Psoas muscle (tissue), 8 donors: ENCODE data around the gene CD4. TPM values are rescaled to one million over a fixed set of nuclear protein-coding genes. Genes with fewer than 3 reads are reported as not detected.

ENCODE experiments used
- ATAC-seq, 4 donors: fragments of 200-7000 bp; cut with Tn5 transposase; one replicate each; pipeline ENCODE4 v1.9.1; 2020; ENCODE audit warnings: moderate library complexity in 3 of 4, mild to moderate bottlenecking in 2 of 4
- DNase-seq, 2 donors: peaks; one replicate each; pipeline ENCODE4 v3.0.0-alpha.2; 2020
- H3K27ac ChIP-seq: fragments of 200-600 bp; one replicate; pipeline ENCODE4 v1.8.0; 2022
- H3K27me3 ChIP-seq, 3 donors: fragments of 200-600 bp in 1 of 3; one replicate each; pipeline versions ENCODE4 v1.6.1 to v1.8.0; 2013 to 2022; ENCODE audit warnings: low read length in 2 of 3, mild to moderate bottlenecking in 2 of 3, moderate library complexity in 1 of 3; ENCODE audit not compliant: insufficient read depth in 3 of 3
- H3K36me3 ChIP-seq, 2 donors: fragments of 200-600 bp in 1 of 2; one replicate each; pipeline versions ENCODE4 v1.6.1 to v1.8.0; 2013 to 2022; ENCODE audit warnings: low read depth in 1 of 2, mild to moderate bottlenecking in 1 of 2, moderate library complexity in 1 of 2; ENCODE audit not compliant: insufficient read depth in 1 of 2
- H3K4me1 ChIP-seq: fragments of 200-600 bp; one replicate; pipeline ENCODE4 v1.8.0; 2022
- H3K4me3 ChIP-seq: fragments of 200-600 bp; one replicate; pipeline ENCODE4 v1.8.0; 2022; ENCODE audit warnings: mild to moderate bottlenecking
- H3K9me3 ChIP-seq: fragments of 200-600 bp; one replicate; pipeline ENCODE4 v1.8.0; 2022
- WGBS, 3 donors: extraction: QIAGEN DNeasy Blood & Tissue Kit; methylation state at CpG; one replicate each; pipeline versions ENCODE4 v1.1.6 to v1.1.7; 2013; 5-methylcytosine and 5-hydroxymethylcytosine counted together
- intact Hi-C, 2 donors: fragments of 100-400 bp; cut with DNase I; formaldehyde crosslinking; loops; one replicate each; pipeline versions ENCODE4 v1.11.0 to v1.14.2; 2022
- polyA plus RNA-seq, 3 donors: library from polyadenylated mRNA; stranded (reverse); fragments of 200-250 nt; gene quantifications; one replicate each; pipeline ENCODE4 v1.2.3, GENCODE V29; 2013
- total RNA-seq, 4 donors: library from RNA; stranded (reverse); fragmentation: NEBNext Ultra II Directional in 2 of 4; extraction: Animal tissue kit (Norgen Biotek cat#: 25700) in 2 of 4; gene quantifications; one replicate each; pipeline versions ENCODE4 v1.2.1 to v1.2.4, GENCODE V29; 2021 to 2023
- TF ChIP-seq, protein P1 (sequence below): fragments of 200-600 bp; IDR thresholded peaks from one replicate; pipeline ENCODE4 v1.8.0; 2022; ENCODE audit warnings: antibody characterized with exemption
- donor health status: healthy with polysubstance abuse.
- donor health status: DM: no; HTN: no; CAD: no; lungs with moderate emphysema.
- donor health status: Bipolar disorder and iron deficiency.
- donor health status: healthy.
- donor health status: DM: yes; HTN: yes; CAD: no.
- donor health status: DM: no; HTN: no; CAD: no.
- donor health status: DM: no; HTN: no; CAD: no.
- donor health status: DM: yes; HTN: yes; CAD: no.

CD4 gene
- total and polyA plus RNA-seq, 7 donors: 0.47 to 4.9 (median 2.3) TPM

- ATAC-seq (peak; percentile 82 to 89 (median 86)), DNase-seq (peak; percentile 90 to 94)
- TF ChIP-seq, protein P1, sequence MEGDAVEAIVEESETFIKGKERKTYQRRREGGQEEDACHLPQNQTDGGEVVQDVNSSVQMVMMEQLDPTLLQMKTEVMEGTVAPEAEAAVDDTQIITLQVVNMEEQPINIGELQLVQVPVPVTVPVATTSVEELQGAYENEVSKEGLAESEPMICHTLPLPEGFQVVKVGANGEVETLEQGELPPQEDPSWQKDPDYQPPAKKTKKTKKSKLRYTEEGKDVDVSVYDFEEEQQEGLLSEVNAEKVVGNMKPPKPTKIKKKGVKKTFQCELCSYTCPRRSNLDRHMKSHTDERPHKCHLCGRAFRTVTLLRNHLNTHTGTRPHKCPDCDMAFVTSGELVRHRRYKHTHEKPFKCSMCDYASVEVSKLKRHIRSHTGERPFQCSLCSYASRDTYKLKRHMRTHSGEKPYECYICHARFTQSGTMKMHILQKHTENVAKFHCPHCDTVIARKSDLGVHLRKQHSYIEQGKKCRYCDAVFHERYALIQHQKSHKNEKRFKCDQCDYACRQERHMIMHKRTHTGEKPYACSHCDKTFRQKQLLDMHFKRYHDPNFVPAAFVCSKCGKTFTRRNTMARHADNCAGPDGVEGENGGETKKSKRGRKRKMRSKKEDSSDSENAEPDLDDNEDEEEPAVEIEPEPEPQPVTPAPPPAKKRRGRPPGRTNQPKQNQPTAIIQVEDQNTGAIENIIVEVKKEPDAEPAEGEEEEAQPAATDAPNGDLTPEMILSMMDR: no peak
- peaks cover 0 to 9% (median 0%) of the 10 kb centered on the region in 3 donors for H3K27me3 ChIP-seq
- peak overlapping the region; percentile 84 for H3K4me3 ChIP-seq
- intact Hi-C loops: no loop called here
- no peaks in the 10 kb centered on the region for H3K36me3 ChIP-seq
- WGBS, 3 donors: 3 to 6% (median 4%) methylated on average over 15 to 16 of the region's 16 CpGs
- peak overlapping the region; percentile 80 for H3K27ac ChIP-seq
- peaks cover 25% of the 10 kb centered on the region for H3K4me1 ChIP-seq
- H3K9me3 ChIP-seq: no peaks in the 10 kb centered on the region
Observed at GRCh38 chr12:6764011-6764828, 25.1 kb upstream of the CD4 start.

- Histone ChIP-seq H3K27ac (peak overlapping the region; percentile 80), H3K9me3 (no peaks in the 10 kb centered on the region), H3K4me3 (peak overlapping the region; percentile 84), H3K27me3 (peaks cover 0 to 9% (median 0%) of the 10 kb centered on the region in 3 donors), H3K4me1 (peaks cover 26% of the 10 kb centered on the region), H3K36me3 (no peaks in the 10 kb centered on the region)
- TF ChIP-seq, protein P1: no peak
- DNase-seq (no peak), ATAC-seq (no peak)
- 42 to 51% (median 44%) methylated on average over 7 of the region's 7 CpGs for WGBS, 3 donors
- intact Hi-C loops: no loop called here
Observed at GRCh38 chr12:6765048-6765633, 24.2 kb upstream of the CD4 start.

- TF ChIP-seq, protein P1: no peak
- Histone ChIP-seq H3K4me3 (peak within 1 kb of the TSS; percentile 84), H3K27ac (peak within 1 kb of the TSS; percentile 80), H3K9me3 (no peaks in the 10 kb centered on the region), H3K36me3 (no peaks in the 10 kb centered on the region), H3K27me3 (peaks cover 0 to 9% (median 0%) of the 10 kb centered on the region in 3 donors), H3K4me1 (peaks cover 26% of the 10 kb centered on the region)
- 5 to 9% (median 6%) methylated on average over 35 to 63 of the region's 63 CpGs for WGBS, 3 donors
- DNase-seq: peak; percentile 86
- intact Hi-C loops: loop anchor here in 1 of 2 donors (1.0 kb wide), 1 partner anchor 13 kb away; the partner anchor contains the start of gene MLF2
- ATAC-seq: peak; percentile 14 to 26 (median 15)
Observed at GRCh38 chr12:6765634-6766581, 23.4 kb upstream of the CD4 start, which contains the start of gene PTMS. Gene PTMS (plus strand): TSS chr12:6766363. CDS start chr12:6766706, 343 bp downstream.

DNA sequence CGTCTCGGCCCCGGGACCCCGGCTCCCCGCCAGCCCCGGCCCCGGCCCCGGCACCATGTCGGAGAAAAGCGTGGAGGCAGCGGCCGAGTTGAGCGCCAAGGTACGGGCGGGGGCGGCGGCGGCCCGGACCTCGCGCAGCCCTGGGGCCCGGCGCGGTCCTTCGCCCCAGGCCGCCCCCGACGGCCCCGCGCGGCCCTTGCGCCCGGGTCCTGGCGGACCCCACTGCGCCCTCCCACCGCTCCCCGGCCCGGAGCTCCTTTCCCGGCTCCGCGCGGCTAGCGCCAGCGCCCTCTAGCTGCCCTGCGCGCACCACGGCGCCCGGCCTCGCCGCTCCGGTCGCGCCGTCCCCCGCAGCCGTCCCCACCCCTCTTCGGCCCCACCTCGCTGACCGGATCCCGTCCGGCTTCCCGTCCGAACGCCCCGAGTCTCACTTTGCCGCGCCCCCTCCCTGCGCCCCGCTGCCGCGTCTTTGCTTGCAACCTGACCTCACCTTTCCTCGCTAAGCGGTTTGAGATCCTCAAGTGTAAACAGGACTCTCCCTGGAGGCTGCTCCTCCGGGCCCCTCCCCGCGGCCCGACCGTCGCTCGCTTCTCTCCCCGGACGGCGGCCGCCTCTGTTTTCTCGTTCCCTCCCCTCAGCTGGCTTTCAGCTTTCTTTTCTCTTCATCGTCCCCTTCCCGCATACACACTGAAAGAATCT, 22.5 kb upstream of the CD4 start:
- no peaks in the 10 kb centered on the region for H3K9me3 ChIP-seq
- ATAC-seq (peak; percentile 69 to 87 (median 84)), DNase-seq (peak; percentile 84 to 89)
- H3K36me3 ChIP-seq: no peaks in the 10 kb centered on the region
- peaks cover 0 to 9% (median 0%) of the 10 kb centered on the region in 3 donors for H3K27me3 ChIP-seq
- peak overlapping the region; percentile 84 for H3K4me3 ChIP-seq
- peak overlapping the region; percentile 80 for H3K27ac ChIP-seq
- H3K4me1 ChIP-seq: peaks cover 26% of the 10 kb centered on the region
- WGBS, 3 donors: 0 to 1% (median 0%) methylated on average over 43 to 88 of the region's 88 CpGs
- TF ChIP-seq, protein P1: peak; percentile 73
- intact Hi-C loops: loop anchor here in 1 of 2 donors (1.0 kb wide), 1 partner anchor 13 kb away; the partner anchor contains the start of gene MLF2
